Testis (tissue), 3 donors: ENCODE measurements around the gene METRNL. TPM values are rescaled to one million over a fixed set of nuclear protein-coding genes. Genes with fewer than 3 reads are reported as not detected.

ENCODE experiments used
- DNase-seq: peaks from one replicate; pipeline ENCODE4 v3.0.0-alpha.2; 2019
- H3K27ac ChIP-seq, 2 donors: fragments of 200-600 bp; sonication (generic); one replicate each; pipeline ENCODE4 v1.5.1; 2019
- H3K27me3 ChIP-seq: fragments of 200-600 bp; sonication (generic); one replicate; pipeline ENCODE4 v1.5.1; 2019
- H3K36me3 ChIP-seq: fragments of 200-600 bp; sonication (generic); one replicate; pipeline ENCODE4 v1.5.1; 2017; ENCODE audit warnings: low read depth; ENCODE audit errors: missing control alignments
- H3K4me1 ChIP-seq: fragments of 200-600 bp; sonication (generic); one replicate; pipeline ENCODE4 v1.5.1; 2019
- H3K4me3 ChIP-seq, 2 donors: fragments of 200-600 bp; sonication (generic); one replicate each; pipeline ENCODE4 v1.5.1; 2017 to 2019
- H3K9me3 ChIP-seq: fragments of 200-600 bp; sonication (generic); one replicate; pipeline ENCODE4 v1.5.1; 2017
- POLR2A ChIP-seq: fragments of 450-650 bp; IDR thresholded peaks from one replicate; pipeline ENCODE4 v1.6.1; 2017; ENCODE audit warnings: antibody characterized with exemption, mild to moderate bottlenecking, moderate library complexity
- WGBS, 2 donors: methylation state at CpG; one replicate each; pipeline ENCODE4 v1.1.5; 2018; 5-methylcytosine and 5-hydroxymethylcytosine counted together
- intact Hi-C: fragments of 100-400 bp; cut with DNase I; formaldehyde crosslinking; loops from one replicate; pipeline ENCODE4 v1.15.1; 2023; ENCODE audit warnings: low total_unique reads
- polyA plus RNA-seq: library from polyadenylated mRNA; stranded (reverse); fragments of 350-450 nt; fragmentation: Illumina TruSeq; extraction: RNeasy Lipid Tissue Mini Kit (QIAGEN cat#74804); gene quantifications from one replicate; pipeline ENCODE4 v1.2.3, GENCODE V29; 2014; ENCODE audit warnings: low read depth, low replicate concordance; ENCODE audit not compliant: insufficient read depth
- total RNA-seq, 2 donors: library from RNA; depleted of rRNA; stranded (reverse); fragments of >200 nt; gene quantifications; one replicate each; pipeline ENCODE4 v1.2.3, GENCODE V29; 2016
- TF ChIP-seq, protein P1 (sequence below), 3 experiments: fragments of 450-650 bp in 2 of 3; fragments of 200-600 bp in 1 of 3; sonication (generic) in 1 of 3; IDR thresholded peaks; one replicate each; pipeline ENCODE4 v1.5.1; 2016 to 2019; ENCODE audit warnings: antibody characterized with exemption in 3 of 3, mild to moderate bottlenecking in 2 of 3, moderate library complexity in 1 of 3

METRNL gene
- total and polyA plus RNA-seq, 3 donors from 2014 or later, result 54.6 to 86.1 (median 56.1) TPM

DNA sequence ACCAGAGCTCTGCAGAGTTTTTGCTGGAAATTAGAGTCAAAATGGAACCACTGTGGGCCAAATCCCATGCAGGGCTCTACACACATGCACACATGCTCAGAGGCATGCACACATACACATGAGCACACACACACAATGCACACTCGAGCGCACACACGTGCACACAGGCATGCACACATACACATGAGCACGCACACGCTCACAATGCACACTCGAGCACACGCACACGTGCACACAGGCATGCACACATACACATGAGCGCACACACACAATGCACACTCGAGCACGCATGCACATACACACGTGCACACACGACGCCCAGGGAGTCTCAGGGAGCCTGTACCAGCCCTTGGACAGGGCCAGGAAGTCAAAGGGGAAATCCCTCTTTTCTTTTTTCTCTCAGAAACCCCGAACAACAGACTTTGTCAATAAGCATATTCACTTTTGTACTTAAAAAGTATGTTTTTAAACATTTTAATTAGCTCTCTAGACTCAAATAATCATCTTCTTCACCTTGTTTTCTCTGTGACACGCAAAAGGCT lies 8.5 kb upstream of the METRNL start:
- Histone ChIP-seq H3K4me3 (no peak overlapping the region), H3K36me3 (no peaks in the 10 kb centered on the region), H3K27me3 (no peaks in the 10 kb centered on the region), H3K27ac (no peak overlapping the region), H3K9me3 (no peaks in the 10 kb centered on the region), H3K4me1 (peaks cover 8% of the 10 kb centered on the region)
- DNase-seq, result no peak
- intact Hi-C loops, result no loop called here
- WGBS, 2 donors, result 91 to 93% methylated on average over 16 of the region's 16 CpGs
- TF ChIP-seq, protein P1, sequence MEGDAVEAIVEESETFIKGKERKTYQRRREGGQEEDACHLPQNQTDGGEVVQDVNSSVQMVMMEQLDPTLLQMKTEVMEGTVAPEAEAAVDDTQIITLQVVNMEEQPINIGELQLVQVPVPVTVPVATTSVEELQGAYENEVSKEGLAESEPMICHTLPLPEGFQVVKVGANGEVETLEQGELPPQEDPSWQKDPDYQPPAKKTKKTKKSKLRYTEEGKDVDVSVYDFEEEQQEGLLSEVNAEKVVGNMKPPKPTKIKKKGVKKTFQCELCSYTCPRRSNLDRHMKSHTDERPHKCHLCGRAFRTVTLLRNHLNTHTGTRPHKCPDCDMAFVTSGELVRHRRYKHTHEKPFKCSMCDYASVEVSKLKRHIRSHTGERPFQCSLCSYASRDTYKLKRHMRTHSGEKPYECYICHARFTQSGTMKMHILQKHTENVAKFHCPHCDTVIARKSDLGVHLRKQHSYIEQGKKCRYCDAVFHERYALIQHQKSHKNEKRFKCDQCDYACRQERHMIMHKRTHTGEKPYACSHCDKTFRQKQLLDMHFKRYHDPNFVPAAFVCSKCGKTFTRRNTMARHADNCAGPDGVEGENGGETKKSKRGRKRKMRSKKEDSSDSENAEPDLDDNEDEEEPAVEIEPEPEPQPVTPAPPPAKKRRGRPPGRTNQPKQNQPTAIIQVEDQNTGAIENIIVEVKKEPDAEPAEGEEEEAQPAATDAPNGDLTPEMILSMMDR (IDR thresholded peaks at IDR 0.05), result no peak
- no peak for TF ChIP-seq POLR2A

DNA sequence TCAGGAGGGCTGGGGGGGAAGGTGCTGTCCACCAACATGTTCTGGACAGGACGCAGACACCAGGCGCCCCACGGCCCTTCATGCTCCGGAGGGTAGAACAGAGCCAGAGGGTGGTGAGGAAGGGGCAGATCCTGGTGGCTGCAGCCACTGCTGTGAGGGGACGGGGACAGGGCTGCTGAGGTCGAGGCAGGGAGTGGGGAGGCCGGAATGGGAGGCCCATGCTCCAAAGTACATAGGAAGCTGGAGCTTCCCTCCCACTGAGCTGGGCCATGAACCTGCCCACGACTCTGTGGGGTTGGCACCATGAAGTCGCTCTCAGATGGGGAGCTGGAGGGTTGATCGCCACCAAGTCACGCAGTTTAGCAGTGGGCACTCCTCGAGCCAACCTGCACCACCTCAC lies 8.0 kb upstream of the METRNL start:
- no peak overlapping the region for H3K4me3 ChIP-seq
- WGBS, 2 donors, result 92 to 93% methylated on average over 12 of the region's 12 CpGs
- H3K36me3 ChIP-seq, result no peaks in the 10 kb centered on the region
- TF ChIP-seq, protein P1 (IDR thresholded peaks at IDR 0.05), result no peak
- TF ChIP-seq POLR2A, result no peak
- intact Hi-C loops, result no loop called here
- DNase-seq, result no peak
- H3K27me3 ChIP-seq, result no peaks in the 10 kb centered on the region
- H3K9me3 ChIP-seq, result no peaks in the 10 kb centered on the region
- H3K4me1 ChIP-seq, result peaks cover 8% of the 10 kb centered on the region
- H3K27ac ChIP-seq, result no peak overlapping the region

DNA sequence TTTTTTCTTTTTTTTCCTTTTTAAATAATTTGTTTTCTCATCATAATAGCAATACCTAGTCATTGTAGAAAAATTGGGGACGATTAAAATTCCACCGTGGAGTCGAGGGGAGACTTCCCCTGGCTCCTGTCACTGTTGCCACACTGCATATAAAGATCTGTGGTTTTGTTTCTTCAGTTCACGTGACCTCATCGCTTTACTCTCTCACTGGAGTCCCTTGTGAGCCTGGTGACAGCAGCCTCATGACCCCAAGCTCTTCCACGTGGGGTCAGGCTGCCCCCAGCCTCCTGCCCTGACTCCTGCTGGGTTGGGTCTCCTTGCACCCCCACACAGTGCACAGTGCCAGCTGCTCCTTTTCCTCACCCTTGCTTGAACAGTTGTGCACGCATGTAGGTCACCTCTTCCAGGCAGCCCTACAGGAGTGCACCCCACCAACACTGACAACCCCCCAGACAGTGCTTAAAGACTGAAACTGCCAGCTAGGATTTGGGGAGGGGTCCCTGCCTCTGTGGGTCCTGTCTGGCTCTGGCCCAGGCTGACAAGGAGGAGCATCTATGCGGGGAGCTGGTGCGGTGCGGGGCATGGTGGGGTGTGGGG lies 7.3 kb upstream of the METRNL start:
- TF ChIP-seq POLR2A, result no peak
- TF ChIP-seq, protein P1 (IDR thresholded peaks at IDR 0.05), result no peak
- H3K4me3 ChIP-seq, result no peak overlapping the region
- H3K4me1 ChIP-seq, result peaks cover 8% of the 10 kb centered on the region
- 87 to 89% methylated on average over 7 to 10 of the region's 10 CpGs for WGBS, 2 donors
- no peaks in the 10 kb centered on the region for H3K27me3 ChIP-seq
- intact Hi-C loops, result no loop called here
- DNase-seq, result no peak
- H3K36me3 ChIP-seq, result no peaks in the 10 kb centered on the region
- no peak overlapping the region for H3K27ac ChIP-seq
- no peaks in the 10 kb centered on the region for H3K9me3 ChIP-seq

DNA sequence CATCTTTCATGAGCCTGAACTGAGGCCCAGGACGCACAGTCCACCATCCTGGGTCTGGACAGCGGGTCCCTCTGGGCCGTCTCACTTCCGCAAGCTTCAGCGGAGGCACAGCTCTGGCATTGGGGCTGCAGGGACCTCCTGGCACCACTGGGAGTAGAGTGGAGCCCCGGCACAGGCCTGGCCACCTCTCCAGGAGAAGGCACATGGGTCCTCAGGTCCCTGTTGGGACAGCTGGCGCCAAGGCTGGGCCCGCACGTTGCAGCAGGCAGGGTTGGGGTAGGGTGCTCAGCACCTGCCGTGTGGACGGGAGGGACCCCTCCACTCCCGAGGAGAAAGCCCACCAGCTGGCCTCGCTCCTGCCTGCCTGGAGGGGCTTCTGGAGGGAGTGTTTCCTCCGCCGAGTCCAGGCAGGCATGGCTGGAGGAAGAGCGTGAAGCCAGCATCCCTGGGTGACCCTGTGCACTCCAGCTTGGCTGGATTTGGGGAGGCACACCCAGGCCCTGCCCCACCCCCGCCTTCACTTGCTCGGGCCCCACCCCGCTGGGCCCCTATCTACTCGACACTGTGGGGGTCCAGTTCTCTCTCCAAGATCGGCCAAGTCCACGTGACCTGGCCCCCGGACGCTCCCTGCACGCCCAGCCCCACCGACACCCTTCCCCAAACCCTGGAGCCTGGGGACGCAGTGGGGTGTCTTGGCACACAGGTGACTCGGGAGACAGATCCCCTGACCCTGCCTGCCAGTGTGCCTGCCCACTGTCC lies 6.6 kb upstream of the METRNL start:
- Histone ChIP-seq H3K27me3 (no peaks in the 10 kb centered on the region), H3K36me3 (no peaks in the 10 kb centered on the region), H3K4me3 (no peak overlapping the region), H3K9me3 (no peaks in the 10 kb centered on the region), H3K4me1 (peaks cover 8% of the 10 kb centered on the region), H3K27ac (peak overlapping the region; percentile 12 to 61)
- DNase-seq, result no peak
- intact Hi-C loops, result no loop called here
- TF ChIP-seq POLR2A, result no peak
- TF ChIP-seq, protein P1 (IDR thresholded peaks at IDR 0.05), result no peak
- 77 to 87% methylated on average over 13 to 27 of the region's 28 CpGs for WGBS, 2 donors
